Activated T-cell treated with anti-CD3 and anti-CD28 coated beads, Interleukin-2, amount 50 U/mL, for 72 hours (primary cell): ENCODE measurements around the gene CCL4L2. TPM values are rescaled to one million over a fixed set of nuclear protein-coding genes. Genes with fewer than 3 reads are reported as not detected.
"Not testable (repeated sequence)": the region's sequence is repeated elsewhere in the genome, so short reads cannot be mapped to it uniquely, and the experiment has no call there.

Source experiments
- ATAC-seq, 2 donors: fragments of 150-1000 bp; cut with Tn5 transposase; replicated peaks in 1 of 2; 2 replicates each; pipeline ENCODE4 v1.10.0; 2021; ENCODE audit warnings: moderate library complexity in 2 of 2, mild to moderate bottlenecking in 1 of 2
- DNase-seq, 2 donors: peaks; one replicate each; pipeline ENCODE4 v3.0.0; 2021 to 2022; ENCODE audit warnings: mixed read lengths in 1 of 2
- H3K27ac Mint-ChIP-seq: one replicate; pipeline ENCODE4 v1.8.0; 2022; ENCODE audit warnings: mild to moderate bottlenecking, moderate library complexity, mixed read lengths
- H3K27me3 Mint-ChIP-seq: one replicate; pipeline ENCODE4 v1.8.0; 2022; ENCODE audit warnings: low read depth, mixed read lengths
- H3K36me3 Mint-ChIP-seq, 2 donors: one replicate each; pipeline ENCODE4 v1.8.0; 2022; ENCODE audit warnings: mixed read lengths in 2 of 2, mild to moderate bottlenecking in 1 of 2; ENCODE audit not compliant: insufficient read depth in 2 of 2
- H3K4me1 Mint-ChIP-seq: one replicate; pipeline ENCODE4 v1.8.0; 2022; ENCODE audit warnings: low read depth, mixed read lengths
- H3K4me3 Mint-ChIP-seq, 2 donors: one replicate each; pipeline ENCODE4 v1.8.0; 2022; ENCODE audit warnings: mild to moderate bottlenecking in 2 of 2, mixed read lengths in 2 of 2, moderate library complexity in 2 of 2
- H3K9me3 Mint-ChIP-seq, 2 donors: one replicate each; pipeline ENCODE4 v1.8.0; 2022; ENCODE audit warnings: mixed read lengths in 2 of 2
- total RNA-seq, 2 donors: library from RNA; stranded (reverse); gene quantifications; one replicate each; pipeline ENCODE4 v1.2.3, GENCODE V29; 2022

Gene CCL4L2
- total RNA-seq: 10 to 100 TPM in 1 of 2 donors, 1 to 10 TPM in 1; 9.1 to 77.2 TPM

GRCh38 chr17:36210439-36211211, at the start of gene CCL4L2:
CCL4L2 (plus strand) TSS chr17:36211063.
- Mint-ChIP-seq H3K4me3 (peak within 1 kb of the TSS; percentile 20 to 52), H3K27me3 (peaks cover 43% of the 10 kb centered on the region), H3K27ac (peak within 1 kb of the TSS; percentile 69)
- not testable (repeated sequence) for H3K9me3 Mint-ChIP-seq, DNase-seq, H3K36me3 Mint-ChIP-seq, H3K4me1 Mint-ChIP-seq
- peak; percentile 45 to 52 for ATAC-seq

GRCh38 chr17:36168836-36169235, 42.0 kb upstream of the CCL4L2 start:
- H3K27me3 Mint-ChIP-seq, ATAC-seq, H3K4me3 Mint-ChIP-seq, H3K36me3 Mint-ChIP-seq, H3K4me1 Mint-ChIP-seq, DNase-seq, H3K9me3 Mint-ChIP-seq, H3K27ac Mint-ChIP-seq: not testable (repeated sequence)

GRCh38 chr17:36176536-36176935, 34.3 kb upstream of the CCL4L2 start, which contains the start of gene TBC1D3B:
TBC1D3B (minus strand) TSS chr17:36176636; CDS start chr17:36175050, 1,586 bp downstream.
- not testable (repeated sequence) for ATAC-seq, H3K27me3 Mint-ChIP-seq, H3K9me3 Mint-ChIP-seq, H3K4me3 Mint-ChIP-seq, H3K36me3 Mint-ChIP-seq, H3K4me1 Mint-ChIP-seq, H3K27ac Mint-ChIP-seq, DNase-seq

- H3K4me3 Mint-ChIP-seq, ATAC-seq, H3K4me1 Mint-ChIP-seq, H3K36me3 Mint-ChIP-seq, H3K27ac Mint-ChIP-seq, DNase-seq, H3K9me3 Mint-ChIP-seq: not testable (repeated sequence)
- peaks cover 44% of the 10 kb centered on the region for H3K27me3 Mint-ChIP-seq
These were observed 29.3 kb upstream of the CCL4L2 start for GRCh38 chr17:36181446-36182175.

GRCh38 chr17:36182176-36183000, 28.5 kb upstream of the CCL4L2 start:
- H3K27ac Mint-ChIP-seq: no peak overlapping the region
- ATAC-seq: no peak

GRCh38 chr17:36183001-36183971, 27.6 kb upstream of the CCL4L2 start:
- DNase-seq (no peak), ATAC-seq (peak; percentile 27 to 49)
- H3K4me1 Mint-ChIP-seq: peaks cover 1% of the 10 kb centered on the region
- peak overlapping the region; percentile 34 to 46 for H3K4me3 Mint-ChIP-seq
- no peaks in the 10 kb centered on the region for H3K36me3 Mint-ChIP-seq
- no peaks in the 10 kb centered on the region for H3K9me3 Mint-ChIP-seq
- no peak overlapping the region for H3K27ac Mint-ChIP-seq
- H3K27me3 Mint-ChIP-seq: peaks cover 58% of the 10 kb centered on the region

More at GRCh38 chr17:36182176-36183000, 28.5 kb upstream of the CCL4L2 start:
- no peaks in the 10 kb centered on the region for H3K36me3 Mint-ChIP-seq
- no peaks in the 10 kb centered on the region for H3K9me3 Mint-ChIP-seq
- no peak for DNase-seq
- peak overlapping the region in 1 of 2 donors; percentile 32 for H3K4me3 Mint-ChIP-seq
- H3K4me1 Mint-ChIP-seq: no peaks in the 10 kb centered on the region
- peaks cover 50% of the 10 kb centered on the region for H3K27me3 Mint-ChIP-seq

- Mint-ChIP-seq H3K9me3 (no peaks in the 10 kb centered on the region), H3K4me1 (peaks cover 9% of the 10 kb centered on the region), H3K36me3 (no peaks in the 10 kb centered on the region), H3K27ac (peak overlapping the region; percentile 74), H3K27me3 (peaks cover 58% of the 10 kb centered on the region), H3K4me3 (peak overlapping the region; percentile 34 to 46)
- ATAC-seq: peak in 1 of 2 donors; percentile 1
- no peak for DNase-seq
These were observed 26.7 kb upstream of the CCL4L2 start for GRCh38 chr17:36184023-36184765.

DNA sequence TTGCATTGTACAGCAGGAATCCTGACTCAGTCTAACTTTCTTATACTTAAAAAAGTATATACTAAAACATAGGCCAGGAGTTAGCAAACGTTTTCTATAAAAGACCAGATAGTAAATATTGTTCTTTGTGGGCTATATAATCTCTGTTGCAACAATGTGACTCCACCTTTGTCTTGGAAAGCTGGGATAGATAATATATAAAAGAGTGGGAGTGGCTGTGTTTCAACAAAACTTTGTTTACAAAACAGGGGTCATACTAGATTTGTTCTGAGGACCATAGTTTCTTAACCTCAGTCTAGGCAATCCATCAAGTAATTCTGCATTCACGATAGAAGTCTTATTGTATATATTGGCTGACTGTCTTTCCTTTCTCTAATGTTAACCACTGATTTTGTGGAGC, 25.4 kb upstream of the CCL4L2 start:
- Mint-ChIP-seq H3K27me3 (peaks cover 65% of the 10 kb centered on the region), H3K4me1 (peaks cover 9% of the 10 kb centered on the region), H3K27ac (peak overlapping the region; percentile 89), H3K9me3 (no peaks in the 10 kb centered on the region), H3K4me3 (peak overlapping the region in 1 of 2 donors; percentile 29), H3K36me3 (no peaks in the 10 kb centered on the region)
- ATAC-seq (no peak), DNase-seq (no peak)

DNA sequence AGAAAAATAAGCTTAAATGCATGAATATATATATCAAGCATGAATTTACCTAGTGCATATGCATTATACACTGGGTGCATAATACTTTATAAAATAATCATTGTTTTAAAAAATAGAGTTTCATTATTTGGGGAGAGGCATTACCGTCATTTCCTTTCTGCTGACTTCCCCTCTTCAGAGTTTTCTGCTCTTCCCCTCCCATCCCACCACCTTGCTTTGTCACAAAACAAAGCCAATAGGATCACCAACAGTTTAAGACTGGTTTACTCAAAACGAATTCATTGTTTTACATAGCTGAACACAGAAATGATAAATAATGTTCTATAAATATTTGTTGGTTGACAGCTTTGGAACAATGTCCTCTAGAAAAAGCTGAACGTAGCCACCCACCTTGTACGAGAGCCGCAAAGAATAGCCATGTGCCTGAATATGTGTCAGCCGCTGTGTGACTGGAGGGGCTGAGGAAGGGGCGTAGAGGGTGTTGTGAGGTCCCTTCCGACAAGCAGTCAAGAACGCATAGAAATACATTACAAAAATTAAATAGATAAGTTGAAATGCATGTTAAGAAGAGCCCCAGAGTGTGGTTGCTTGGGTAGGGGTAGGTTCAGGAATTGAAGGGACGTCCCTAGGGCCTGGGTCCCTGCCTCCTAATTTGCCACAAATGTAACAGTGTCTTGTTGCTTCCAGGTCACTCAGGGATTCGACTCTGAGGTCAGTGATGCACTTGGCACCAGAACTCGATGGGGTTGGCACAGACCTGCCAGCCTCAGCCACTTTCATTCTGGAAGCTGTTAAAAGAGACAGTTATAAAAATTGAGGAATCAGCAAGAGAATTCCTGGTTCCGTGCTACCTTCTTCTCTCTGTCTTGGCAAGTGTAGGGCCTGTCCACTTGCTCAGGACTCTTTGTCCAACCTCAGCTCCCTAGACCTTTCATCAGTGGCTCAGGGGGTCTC, 23.8 kb upstream of the CCL4L2 start:
- Mint-ChIP-seq H3K27ac (peak overlapping the region; percentile 74), H3K4me3 (peak overlapping the region in 1 of 2 donors; percentile 54), H3K27me3 (peaks cover 62% of the 10 kb centered on the region)
- ATAC-seq, DNase-seq, H3K9me3 Mint-ChIP-seq, H3K4me1 Mint-ChIP-seq, H3K36me3 Mint-ChIP-seq: not testable (repeated sequence)

DNA sequence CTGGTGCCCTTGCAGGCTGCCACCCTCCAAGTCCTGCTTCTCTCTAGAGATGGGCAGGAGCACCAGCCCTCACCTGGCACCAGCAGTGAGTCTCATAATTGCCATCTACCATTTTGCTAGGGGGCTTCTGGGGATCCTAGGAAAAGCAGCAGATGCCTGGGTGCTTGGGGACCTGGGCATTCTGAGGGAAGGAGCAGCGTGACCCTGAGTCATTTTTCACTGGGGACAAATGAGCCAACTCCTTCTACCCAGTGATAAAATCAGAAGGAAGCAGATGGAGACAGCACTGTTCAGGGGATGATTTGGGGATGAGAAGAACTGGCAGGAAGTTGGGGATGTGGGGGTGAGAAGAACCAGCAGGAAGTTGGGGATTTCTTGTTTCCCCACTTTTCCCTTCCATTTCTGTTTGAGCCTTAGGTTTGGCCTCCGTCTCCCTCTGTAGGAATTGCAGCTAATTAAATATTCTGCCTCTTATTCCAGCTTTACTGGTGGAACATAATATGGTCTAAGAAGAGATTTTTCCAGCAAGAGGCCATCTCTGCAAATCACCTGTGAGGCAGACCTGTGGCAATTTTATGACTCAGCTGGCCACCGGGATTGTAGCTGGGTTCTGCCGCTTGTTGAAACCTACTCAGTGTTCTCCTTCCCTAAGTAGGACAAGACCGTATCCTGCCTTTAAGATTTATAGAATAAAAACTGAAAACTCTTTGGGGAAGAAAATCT, 22.8 kb upstream of the CCL4L2 start:
- H3K9me3 Mint-ChIP-seq, H3K36me3 Mint-ChIP-seq, ATAC-seq, DNase-seq: not testable (repeated sequence)
- peaks cover 14% of the 10 kb centered on the region for H3K4me1 Mint-ChIP-seq
- H3K27me3 Mint-ChIP-seq: peaks cover 62% of the 10 kb centered on the region
- H3K4me3 Mint-ChIP-seq: peak overlapping the region in 1 of 2 donors; percentile 31
- H3K27ac Mint-ChIP-seq: peak overlapping the region; percentile 53
